ENCODE measurements around the gene TSEN2. TPM values are rescaled to one million over a fixed set of nuclear protein-coding genes. Genes with fewer than 3 reads are reported as not detected.

Gene TSEN2
- total RNA-seq, 1 experiment from 2014 or later: 22.0 TPM

GRCh38 chr3:12495749-12496452 is 11.6 kb downstream of the TSEN2 start:
- ChIA-PET CTCF (no interaction called here), POLR2A (no interaction called here)
- no peak for ATAC-seq
- Histone ChIP-seq H3K9me3 (ENCODE audit: control insufficient read depth, insufficient read depth, low read depth, low read length) (no peaks in the 10 kb centered on the region), H3K4me1 (ENCODE audit: control insufficient read depth, insufficient read depth, low read length) (no peaks in the 10 kb centered on the region), H3K27ac (ENCODE audit: low read length) (no peak overlapping the region), H3K27me3 (ENCODE audit: control insufficient read depth, insufficient read depth, low read length) (no peaks in the 10 kb centered on the region), H3K36me3 (ENCODE audit: control insufficient read depth, insufficient read depth, low read length) (peaks cover 11% of the 10 kb centered on the region), H3K4me3 (ENCODE audit: low read depth in 2 of 2, low read length in 2 of 2) (no peak overlapping the region)
- in situ Hi-C loops (cut with HindIII; ENCODE audit: low pct_unique_long_range_greater_than_20kb, low sequenced_read_pairs) (no loop called here), intact Hi-C loops (cut with micrococcal nuclease; ENCODE audit: unreplicated experiment) (no loop called here)
- BruUV-seq (replicated peaks): no TSS peak
- no peak for TF ChIP-seq TCF7L2 (IDR thresholded peaks at IDR 0.05; ENCODE audit: low read depth, low read length)
- TF ChIP-seq SIN3A (IDR thresholded peaks at IDR 0.05; ENCODE audit: borderline replicate concordance, insufficient read depth, low read depth, low read length): no peak
- TF ChIP-seq REST (IDR thresholded peaks at IDR 0.05; ENCODE audit: insufficient read depth in 1 of 2, low read depth in 2 of 2, low read length in 1 of 2): no peak
- no peak for TF ChIP-seq POLR2AphosphoS5 (IDR thresholded peaks at IDR 0.05; ENCODE audit: low read depth, low read length)
- TF ChIP-seq CTCF (IDR thresholded peaks at IDR 0.05): no peak; the same call in 1 of the 2 replicates
- DNase-seq (ENCODE audit: low read depth, low spot score): no peak

GRCh38 chr3:12496453-12496761 is 12.1 kb downstream of the TSEN2 start:
- no peak for DNase-seq (ENCODE audit: low read depth, low spot score)
- intact Hi-C loops (cut with micrococcal nuclease; ENCODE audit: unreplicated experiment) (no loop called here), in situ Hi-C loops (cut with HindIII; ENCODE audit: low pct_unique_long_range_greater_than_20kb, low sequenced_read_pairs) (no loop called here)
- H3K4me3 ChIP-seq (ENCODE audit: low read depth in 2 of 2, low read length in 2 of 2): no peak overlapping the region
- ATAC-seq: no peak
- H3K27me3 ChIP-seq (ENCODE audit: control insufficient read depth, insufficient read depth, low read length): no peaks in the 10 kb centered on the region
- ChIA-PET CTCF (no interaction called here), POLR2A (no interaction called here)
- TF ChIP-seq CTCF (IDR thresholded peaks at IDR 0.05) (no peak), REST (IDR thresholded peaks at IDR 0.05; ENCODE audit: insufficient read depth in 1 of 2, low read depth in 2 of 2, low read length in 1 of 2) (no peak), SIN3A (IDR thresholded peaks at IDR 0.05; ENCODE audit: borderline replicate concordance, insufficient read depth, low read depth, low read length) (no peak), TCF7L2 (IDR thresholded peaks at IDR 0.05; ENCODE audit: low read depth, low read length) (no peak), POLR2AphosphoS5 (IDR thresholded peaks at IDR 0.05; ENCODE audit: low read depth, low read length) (no peak)
- H3K27ac ChIP-seq (ENCODE audit: low read length): no peak overlapping the region
- H3K9me3 ChIP-seq (ENCODE audit: control insufficient read depth, insufficient read depth, low read depth, low read length): no peaks in the 10 kb centered on the region
- no TSS peak for BruUV-seq (replicated peaks)
- peaks cover 12% of the 10 kb centered on the region for H3K36me3 ChIP-seq (ENCODE audit: control insufficient read depth, insufficient read depth, low read length)
- H3K4me1 ChIP-seq (ENCODE audit: control insufficient read depth, insufficient read depth, low read length): no peaks in the 10 kb centered on the region
